ENCODE measurements around the gene THSD7A. TPM values are rescaled to one million over a fixed set of nuclear protein-coding genes. Genes with fewer than 3 reads are reported as not detected.

Gene THSD7A
- total and polyA plus RNA-seq, 2 of the 8 experiments (the other 6 are each of a cell fraction or from before 2014, with no cell fraction given), result 0.44 to 1.2 TPM

DNA sequence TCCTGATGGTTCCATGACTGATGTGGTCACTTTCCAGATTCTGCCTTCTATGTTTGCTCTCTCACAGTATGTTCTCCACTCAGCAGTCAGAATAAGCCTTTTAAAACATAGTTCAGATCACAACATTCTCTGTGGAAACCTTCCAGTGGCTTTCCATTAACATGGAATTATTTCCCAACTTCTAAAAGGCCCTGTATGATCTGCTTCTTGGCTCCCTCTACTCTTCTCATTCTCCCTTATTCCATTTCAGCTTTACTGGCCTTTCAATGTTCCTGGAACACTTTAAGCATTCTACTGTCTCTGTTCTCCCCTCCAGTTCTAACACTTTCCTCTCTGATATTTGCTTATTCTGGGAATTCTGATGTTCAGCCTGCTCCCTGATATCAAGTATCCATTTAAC lies 325.6 kb downstream of the THSD7A start:
- Histone ChIP-seq H3K9me3 (ENCODE audit: insufficient read depth in 2 of 2, low read depth in 1 of 2, low read length in 1 of 2) (no peaks in the 10 kb centered on the region; a peak in 1 of 4 replicates), H2BK15ac (ENCODE audit: low read length) (no peak overlapping the region), H2AK5ac (ENCODE audit: low read depth, low read length) (no peak overlapping the region), H4K20me1 (replicated peaks in 1 of 2; ENCODE audit: control insufficient read depth in 1 of 2, insufficient read depth in 2 of 2, low read length in 2 of 2) (no peaks in the 10 kb centered on the region), H3K36me3 (ENCODE audit: control insufficient read depth in 2 of 4, insufficient read depth in 4 of 4, low read length in 3 of 4) (no peaks in the 10 kb centered on the region), H3K9ac (replicated peaks in 1 of 4; ENCODE audit: extremely low read depth in 1 of 4, low read depth in 3 of 4, low read length in 3 of 4) (no peak overlapping the region), H3K23me2 (ENCODE audit: low read depth, low read length) (no peaks in the 10 kb centered on the region), H3K27me3 (replicated peaks in 1 of 4; ENCODE audit: control insufficient read depth in 3 of 4, extremely low read depth in 1 of 4, insufficient read depth in 3 of 4, low read length in 3 of 4) (no peaks in the 10 kb centered on the region), H2BK120ac (replicated peaks; ENCODE audit: low read depth, low read length) (no peak overlapping the region), H3K56ac (replicated peaks; ENCODE audit: insufficient read length, low read depth, low read length) (no peak overlapping the region), H4K91ac (replicated peaks; ENCODE audit: insufficient read length, low read length) (no peak overlapping the region), H3K27ac (ENCODE audit: low read depth, low read length) (no peak overlapping the region), H2BK12ac (ENCODE audit: low read depth, low read length) (no peak overlapping the region), H3K14ac (ENCODE audit: insufficient read length) (no peak overlapping the region), H3K4me3 (ENCODE audit: extremely low read depth in 1 of 4, insufficient read depth in 2 of 4, low read depth in 3 of 4, low read length in 4 of 4) (no peak overlapping the region), H3K4me1 (replicated peaks in 1 of 4; ENCODE audit: control insufficient read depth in 3 of 4, insufficient read depth in 4 of 4, low read length in 3 of 4) (peaks cover 3 to 8% (median 5%) of the 10 kb centered on the region in 4 experiments; a peak in 6 of 7 replicates), H3K18ac (ENCODE audit: extremely low read depth, low read length) (no peak overlapping the region; the same call in 1 of the 2 replicates), H3K79me1 (ENCODE audit: low read depth, low read length) (no peaks in the 10 kb centered on the region), H4K8ac (ENCODE audit: extremely low read depth, insufficient read depth, low read length) (no peak overlapping the region), H3K4me2 (ENCODE audit: insufficient read depth in 1 of 2, low read depth in 2 of 2, low read length in 2 of 2) (no peak overlapping the region), H2AFZ (ENCODE audit: low read length) (no peak overlapping the region), H3K23ac (ENCODE audit: insufficient read length) (no peak overlapping the region), H4K5ac (ENCODE audit: insufficient read length, low read depth, low read length) (no peak overlapping the region), H3K4ac (replicated peaks; ENCODE audit: insufficient read length, low read depth, low read length) (no peak overlapping the region), H2BK20ac (ENCODE audit: low read length) (no peak overlapping the region), H3K79me2 (ENCODE audit: control insufficient read depth in 1 of 2, insufficient read depth in 2 of 2, low read length in 2 of 2) (no peaks in the 10 kb centered on the region), H2BK5ac (ENCODE audit: low read depth, low read length) (no peak overlapping the region)
- FAIRE-seq, result no peak
- DNase-seq (ENCODE audit: low read depth in 1 of 2, low spot score in 2 of 2), result no peak
- ChIA-PET POLR2A (ENCODE audit: partially characterized antibody) (no interaction called here), CTCF (ENCODE audit: partially characterized antibody) (no interaction called here)
- TF ChIP-seq RNF2 (IDR thresholded peaks at IDR 0.05; ENCODE audit: borderline replicate concordance, low read depth, low read length, missing control alignments, poor library complexity, severe bottlenecking) (no peak), SIN3A (conservative IDR thresholded peaks at IDR 0.05 in 1 of 2, IDR thresholded peaks at IDR 0.05 in 1 of 2; ENCODE audit: low read depth in 1 of 2, low read length in 2 of 2) (no peak), JUN (IDR thresholded peaks at IDR 0.05; ENCODE audit: low read depth, low read length) (no peak), RXRA (IDR thresholded peaks at IDR 0.05; ENCODE audit: insufficient read depth, low read depth, low read length) (no peak), EZH2 (IDR thresholded peaks at IDR 0.05; ENCODE audit: low read depth, low read length, severe bottlenecking) (no peak), HDAC2 (IDR thresholded peaks at IDR 0.05; ENCODE audit: borderline replicate concordance in 1 of 2, low read depth in 2 of 2, low read length in 2 of 2) (no peak), SIRT6 (IDR thresholded peaks at IDR 0.05; ENCODE audit: low read length) (no peak), GTF2F1 (IDR thresholded peaks at IDR 0.05; ENCODE audit: borderline replicate concordance, low read depth, low read length) (no peak), BACH1 (IDR thresholded peaks at IDR 0.05; ENCODE audit: low read length) (no peak)

Data from H1 (cell line).